ENCODE data around the gene GRM8. TPM values are rescaled to one million over a fixed set of nuclear protein-coding genes. Genes with fewer than 3 reads are reported as not detected.

Gene GRM8
- total and polyA plus RNA-seq, 9 of the 15 experiments (the other 6 are each of a cell fraction or from before 2014, with no cell fraction given) = 0.13 TPM; not detected in 7

DNA sequence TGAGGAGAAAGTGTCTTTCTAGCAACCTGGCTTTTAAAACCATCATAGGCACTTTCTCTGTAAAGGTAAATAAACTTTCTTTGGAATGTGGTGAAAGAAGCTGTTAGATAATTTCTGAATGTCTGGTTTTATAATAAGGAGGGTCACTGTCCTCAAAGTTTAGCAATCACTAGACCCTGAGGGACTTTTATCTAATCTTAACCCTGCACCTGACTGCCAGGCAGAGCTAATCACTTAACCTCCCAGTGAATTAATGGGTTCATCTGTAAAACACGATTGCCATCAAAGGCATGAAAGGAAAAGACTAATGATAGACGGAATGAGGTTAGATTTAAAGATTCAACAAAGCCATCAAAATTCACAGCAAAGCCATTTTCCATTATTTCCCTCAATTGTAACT is 553.8 kb downstream of the GRM8 start:
- in situ Hi-C loops (cut with MboI) (no loop called here), intact Hi-C loops (cut with micrococcal nuclease) (no loop called here)
- WGBS (ENCODE audit: insufficient coverage, low coverage, missing lambda C conversion rate) = 0% methylated on average over 2 of the region's 2 CpGs
- no peak overlapping the region for H3K4me2 ChIP-seq (ENCODE audit: insufficient read depth, low read length)
- no peak overlapping the region for H2AFZ ChIP-seq (ENCODE audit: low read depth, low read length)
- peaks cover 0 to 45% of the 10 kb centered on the region in 2 experiments; a peak in 3 of 5 replicates for H3K4me1 ChIP-seq (replicated peaks in 1 of 2; ENCODE audit: control insufficient read depth in 2 of 2, insufficient read depth in 2 of 2, low read length in 2 of 2)
- H3K9ac ChIP-seq (ENCODE audit: insufficient read depth in 1 of 2, low read depth in 2 of 2, low read length in 2 of 2) = no peak overlapping the region
- no peak overlapping the region for H3K4me3 ChIP-seq
- ChIA-PET CTCF (ENCODE audit: low intra/inter-chr PET ratio) (no interaction called here), POLR2A (interaction anchor here (0.6 to 1.8 kb wide), 4 partner anchors 9 to 851 kb away, joined by 3 to 5 read pairs (median 4); no protein-coding TSS in a partner anchor)
- FAIRE-seq (no peak), DNase-seq (ENCODE audit: extremely low read depth in 1 of 4, low spot score in 3 of 4) (peak in 2 of 4 experiments; percentile 40 to 51), ATAC-seq (no peak)
- no peak overlapping the region for H3K27ac ChIP-seq (ENCODE audit: extremely low read depth, low read depth, low read length)
- no peaks in the 10 kb centered on the region for H3K79me2 ChIP-seq (ENCODE audit: control insufficient read depth, insufficient read depth, low read length)
- H3K9me3 ChIP-seq (replicated peaks; ENCODE audit: control insufficient read depth, insufficient read depth, low read depth, low read length) = no peaks in the 10 kb centered on the region
- BruUV-seq (replicated peaks) = no TSS peak
- no peaks in the 10 kb centered on the region for H4K20me1 ChIP-seq (replicated peaks; ENCODE audit: control insufficient read depth, insufficient read depth, low read length)
- H3K27me3 ChIP-seq (ENCODE audit: control insufficient read depth in 2 of 2, insufficient read depth in 2 of 2, low read length in 2 of 2) = no peaks in the 10 kb centered on the region
- H3K9me1 ChIP-seq (ENCODE audit: control insufficient read depth, insufficient read depth, low read length) = no peaks in the 10 kb centered on the region
- H3K36me3 ChIP-seq (ENCODE audit: control insufficient read depth, insufficient read depth, low read length) = no peaks in the 10 kb centered on the region
- TF ChIP-seq TBL1XR1 (IDR thresholded peaks at IDR 0.05; ENCODE audit: low read length in 2 of 2) (peak in 1 of 2 experiments; percentile 85; a peak in 2 of 4 replicates), PHB (CRISPR knock-in tag; IDR thresholded peaks at IDR 0.05) (no peak), RBFOX2 (IDR thresholded peaks at IDR 0.05; ENCODE audit: low read depth, low read length) (no peak), ZFX (CRISPR knock-in tag; IDR thresholded peaks at IDR 0.05) (no peak), BRCA1 (IDR thresholded peaks at IDR 0.05) (no peak), BRCA1 (CRISPR knock-in tag; IDR thresholded peaks at IDR 0.05) (no peak), TCF7L2 (IDR thresholded peaks at IDR 0.05; ENCODE audit: low read depth, low read length) (no peak), ZNF551 (CRISPR knock-in tag; IDR thresholded peaks at IDR 0.05) (no peak), SPI1 (IDR thresholded peaks at IDR 0.05; ENCODE audit: borderline replicate concordance, low read depth, low read length) (no peak), GTF2A2 (tag; IDR thresholded peaks at IDR 0.05) (no peak), ZNF695 (CRISPR knock-in tag; IDR thresholded peaks at IDR 0.05) (no peak), E2F3 (CRISPR knock-in tag; IDR thresholded peaks at IDR 0.05) (no peak), KAT8 (IDR thresholded peaks at IDR 0.05; ENCODE audit: low read depth) (no peak), NFE2 (IDR thresholded peaks at IDR 0.05; ENCODE audit: low read depth) (peak; percentile 43; the same call in 1 of the 2 replicates), LEF1 (IDR thresholded peaks at IDR 0.05) (peak; percentile 87), PRMT5 (CRISPR knock-in tag; IDR thresholded peaks at IDR 0.05) (no peak), MTA2 (IDR thresholded peaks at IDR 0.05; ENCODE audit: low read depth) (peak; percentile 66), RBM17 (IDR thresholded peaks at IDR 0.05; ENCODE audit: borderline replicate concordance, low read depth, low read length) (no peak), U2AF2 (optimal IDR thresholded peaks at IDR 0.05; ENCODE audit: low read depth, low read length) (no peak), YY1 (IDR thresholded peaks at IDR 0.05; ENCODE audit: borderline replicate concordance in 1 of 3, control insufficient read depth in 1 of 3, extremely low read depth in 1 of 3, insufficient read depth in 3 of 3, insufficient read length in 1 of 3, insufficient replicate concordance in 2 of 3, low read depth in 1 of 3, low read length in 2 of 3) (no peak), MAFF (IDR thresholded peaks at IDR 0.05; ENCODE audit: low read length) (no peak)
- TF ChIP-seq, protein P1, sequence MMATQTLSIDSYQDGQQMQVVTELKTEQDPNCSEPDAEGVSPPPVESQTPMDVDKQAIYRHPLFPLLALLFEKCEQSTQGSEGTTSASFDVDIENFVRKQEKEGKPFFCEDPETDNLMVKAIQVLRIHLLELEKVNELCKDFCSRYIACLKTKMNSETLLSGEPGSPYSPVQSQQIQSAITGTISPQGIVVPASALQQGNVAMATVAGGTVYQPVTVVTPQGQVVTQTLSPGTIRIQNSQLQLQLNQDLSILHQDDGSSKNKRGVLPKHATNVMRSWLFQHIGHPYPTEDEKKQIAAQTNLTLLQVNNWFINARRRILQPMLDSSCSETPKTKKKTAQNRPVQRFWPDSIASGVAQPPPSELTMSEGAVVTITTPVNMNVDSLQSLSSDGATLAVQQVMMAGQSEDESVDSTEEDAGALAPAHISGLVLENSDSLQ (IDR thresholded peaks at IDR 0.05) = peak; percentile 23; the same call in 1 of the 2 replicates
- TF ChIP-seq, protein P2, sequence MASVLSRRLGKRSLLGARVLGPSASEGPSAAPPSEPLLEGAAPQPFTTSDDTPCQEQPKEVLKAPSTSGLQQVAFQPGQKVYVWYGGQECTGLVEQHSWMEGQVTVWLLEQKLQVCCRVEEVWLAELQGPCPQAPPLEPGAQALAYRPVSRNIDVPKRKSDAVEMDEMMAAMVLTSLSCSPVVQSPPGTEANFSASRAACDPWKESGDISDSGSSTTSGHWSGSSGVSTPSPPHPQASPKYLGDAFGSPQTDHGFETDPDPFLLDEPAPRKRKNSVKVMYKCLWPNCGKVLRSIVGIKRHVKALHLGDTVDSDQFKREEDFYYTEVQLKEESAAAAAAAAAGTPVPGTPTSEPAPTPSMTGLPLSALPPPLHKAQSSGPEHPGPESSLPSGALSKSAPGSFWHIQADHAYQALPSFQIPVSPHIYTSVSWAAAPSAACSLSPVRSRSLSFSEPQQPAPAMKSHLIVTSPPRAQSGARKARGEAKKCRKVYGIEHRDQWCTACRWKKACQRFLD (CRISPR knock-in tag; IDR thresholded peaks at IDR 0.05) = no peak

Data from K562 (cell line).